GM21528 (cell line): ENCODE results near the gene ARAP3.

Experiments used
- ATAC-seq: cut with Tn5 transposase; IDR thresholded peaks from one replicate; pipeline ENCODE4 v1.9.1; 2021; ENCODE audit warnings: mild to moderate bottlenecking, moderate library complexity; ENCODE audit not compliant: unreplicated experiment, low FRiP score

The ARAP3 gene

GRCh38 chr5:141641634-141642267, 40.3 kb downstream of the ARAP3 start:
- ATAC-seq, result no peak

DNA sequence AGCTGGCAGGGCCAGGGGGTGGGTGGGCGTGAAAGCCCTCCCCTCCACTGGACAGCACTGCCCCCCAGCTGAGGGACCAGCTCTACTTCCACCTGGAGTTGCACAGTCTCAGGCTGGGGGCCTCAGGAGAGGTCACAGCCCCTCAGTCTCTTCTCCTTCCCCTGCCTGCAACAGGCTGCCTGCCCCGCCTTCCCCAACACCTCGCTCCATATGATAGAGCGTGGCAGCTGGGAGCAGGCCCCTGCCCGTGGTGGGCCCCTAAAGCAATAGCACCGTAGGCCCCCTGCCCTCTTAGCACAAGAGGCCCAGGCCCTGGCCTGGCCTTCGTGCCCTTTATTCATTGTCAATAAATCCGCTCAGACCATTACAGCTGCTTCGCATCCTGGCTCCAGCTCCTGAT, 41.3 kb downstream of the ARAP3 start:
- no peak for ATAC-seq

GRCh38 chr5:141640051-141640415, 42.0 kb downstream of the ARAP3 start:
- ATAC-seq, result no peak

DNA sequence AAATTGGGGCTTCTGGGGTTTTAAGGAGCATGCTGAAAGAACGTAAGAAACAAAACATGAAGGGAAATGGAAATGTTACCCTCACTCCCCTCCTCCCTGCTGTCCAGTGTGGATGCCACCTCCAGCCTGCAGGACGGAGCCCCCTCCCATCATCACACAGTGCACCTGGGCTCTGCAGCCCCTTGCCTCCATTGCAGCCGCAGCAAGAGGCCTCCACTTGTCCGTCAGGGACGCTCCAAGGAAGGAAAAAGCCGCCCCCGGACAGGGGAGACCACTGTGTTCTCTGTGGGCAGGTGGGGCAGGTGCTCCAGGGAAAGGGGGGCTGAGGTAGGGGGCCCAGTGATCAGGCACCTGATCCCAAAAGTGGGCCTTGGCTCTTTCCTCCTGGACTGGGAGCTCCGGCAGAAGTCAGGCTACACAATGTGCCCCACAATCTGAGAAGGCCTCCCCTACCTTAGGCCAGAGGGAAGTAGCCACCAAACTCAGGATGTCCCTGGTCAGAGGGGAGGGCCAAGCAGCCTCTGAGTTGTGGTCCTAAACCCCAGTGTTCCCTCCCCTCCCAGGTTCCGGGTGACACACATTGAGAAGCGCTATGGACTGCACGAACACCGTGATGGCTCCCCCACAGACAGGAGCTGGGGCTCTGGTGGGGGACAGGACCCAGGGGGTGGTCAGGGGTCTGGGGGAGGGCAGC, 42.5 kb downstream of the ARAP3 start:
- ATAC-seq, result no peak

- ATAC-seq, result no peak
Measured at GRCh38 chr5:141638771-141639170, 43.3 kb downstream of the ARAP3 start.

- peak; percentile 27 for ATAC-seq
Measured at GRCh38 chr5:141637767-141638419, 44.1 kb downstream of the ARAP3 start.

GRCh38 chr5:141637123-141637766, 44.8 kb downstream of the ARAP3 start:
- peak; percentile 32 for ATAC-seq

GRCh38 chr5:141636413-141637122, 45.5 kb downstream of the ARAP3 start, which contains the start of the genes HDAC3 and RELL2:
HDAC3 (minus strand) TSS chr5:141636849; CDS start chr5:141636790, 59 bp downstream.
RELL2 (plus strand) TSS chr5:141636997; CDS start chr5:141638226, 1,229 bp downstream.
- ATAC-seq, result peak; percentile 69

GRCh38 chr5:141636106-141636412, 46.0 kb downstream of the ARAP3 start:
- no peak for ATAC-seq

DNA sequence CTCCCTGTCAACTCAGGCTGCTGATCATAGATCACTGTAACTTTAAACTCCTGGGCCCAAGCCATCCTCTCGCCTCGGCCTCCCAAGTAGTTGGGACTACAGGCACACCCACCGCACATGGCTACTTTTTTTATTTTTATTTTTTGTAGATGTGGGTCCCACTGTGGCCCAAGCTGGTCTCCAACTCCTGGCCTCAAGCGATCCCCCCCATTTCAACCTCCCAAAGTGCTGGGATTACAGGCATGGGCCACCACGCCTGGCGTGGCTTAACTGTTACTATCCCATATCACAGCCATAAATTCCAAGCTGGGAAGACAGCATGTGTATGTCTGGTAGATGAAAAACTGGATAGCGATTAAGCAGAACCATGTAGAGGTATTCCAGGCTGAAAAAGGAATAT, 46.4 kb downstream of the ARAP3 start:
- ATAC-seq, result no peak

- no peak for ATAC-seq
Measured at GRCh38 chr5:141634720-141635119, 47.3 kb downstream of the ARAP3 start.

DNA sequence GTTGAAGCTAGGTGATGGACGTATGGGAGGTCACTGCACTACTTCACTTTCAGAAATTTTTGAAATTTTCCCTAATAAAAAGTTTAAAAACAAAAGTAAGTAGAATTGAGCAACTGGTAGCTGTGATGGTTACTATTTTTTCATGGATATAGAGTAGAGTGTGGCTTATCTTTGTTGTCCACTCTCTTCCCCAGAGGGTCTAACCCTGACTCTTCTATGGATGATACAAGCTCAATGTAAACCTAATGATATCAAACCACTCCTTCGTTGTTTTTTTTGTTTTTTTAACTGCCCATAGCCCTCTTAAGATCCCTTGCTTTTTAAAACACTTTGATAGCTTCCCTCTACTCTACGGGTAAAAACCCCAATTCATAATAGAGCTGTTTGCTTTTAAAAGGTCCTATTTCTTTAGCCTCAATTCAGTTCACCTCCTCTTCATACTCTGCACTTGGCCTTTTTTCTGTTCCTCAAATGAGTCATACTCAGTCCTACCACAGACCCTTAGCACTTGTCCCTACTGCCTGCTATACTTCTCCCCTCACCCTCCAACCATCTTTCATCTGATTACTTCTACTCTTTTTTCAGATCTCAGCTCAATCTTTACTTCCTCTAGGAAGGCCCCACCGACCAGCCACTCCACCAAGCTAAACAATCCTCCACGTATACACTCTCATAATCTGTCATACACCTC, 48.0 kb downstream of the ARAP3 start:
- ATAC-seq, result peak; percentile 62

- no peak for ATAC-seq
Measured at GRCh38 chr5:141632650-141633049, 49.4 kb downstream of the ARAP3 start.

GRCh38 chr5:141630570-141631140, 51.4 kb downstream of the ARAP3 start:
- no peak for ATAC-seq

GRCh38 chr5:141628175-141628788, 53.7 kb downstream of the ARAP3 start:
- no peak for ATAC-seq

DNA sequence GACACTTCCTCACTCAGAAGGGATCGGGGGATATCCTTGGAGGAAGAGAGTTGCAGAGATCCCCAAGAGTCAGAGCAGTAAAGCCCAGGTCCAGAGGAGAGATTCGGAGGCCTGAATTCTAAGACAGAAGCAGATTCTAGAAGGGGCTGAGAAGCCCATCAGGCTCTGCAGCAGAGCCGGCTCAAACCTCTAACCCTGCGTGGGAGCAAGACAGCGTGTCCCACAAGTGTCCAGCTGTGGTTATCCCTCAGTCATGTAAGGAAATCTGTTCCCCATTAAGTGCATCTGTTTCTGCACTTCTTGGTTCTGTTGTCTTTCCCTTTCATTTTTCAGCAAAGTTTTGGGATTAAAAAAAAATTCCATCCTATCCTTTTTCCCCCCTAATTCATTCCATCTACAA, 58.4 kb downstream of the ARAP3 start:
- ATAC-seq, result no peak

- peak; percentile 51 for ATAC-seq
Measured at GRCh38 chr5:141623186-141623585, 58.8 kb downstream of the ARAP3 start.

GRCh38 chr5:141618804-141619554, 63.1 kb downstream of the ARAP3 start, which contains the start of gene DIAPH1:
DIAPH1 (minus strand) TSS chr5:141619000; CDS start chr5:141618914, 86 bp downstream.
- ATAC-seq, result peak; percentile 86
